Breast epithelium (tissue), 3 donors: Measurements from ENCODE around the gene COX15.

Experiments used
- POLR2A ChIP-seq: fragments of 450-650 bp; IDR thresholded peaks from one replicate; pipeline ENCODE4 v1.6.1; 2016; ENCODE audit warnings: antibody characterized with exemption, mild to moderate bottlenecking, moderate library complexity
- POLR2AphosphoS5 ChIP-seq, 3 donors: sonication (generic); formaldehyde crosslinking; IDR thresholded peaks; one replicate each; pipeline ENCODE4 v1.6.1; 2017; ENCODE audit warnings: antibody characterized with exemption in 3 of 3
- TF ChIP-seq, protein P1 (sequence below), 3 donors: fragments of 450-650 bp; IDR thresholded peaks; one replicate each; pipeline ENCODE4 v1.5.1; 2016 to 2017; ENCODE audit warnings: antibody characterized with exemption in 3 of 3, mild to moderate bottlenecking in 3 of 3, moderate library complexity in 3 of 3

DNA sequence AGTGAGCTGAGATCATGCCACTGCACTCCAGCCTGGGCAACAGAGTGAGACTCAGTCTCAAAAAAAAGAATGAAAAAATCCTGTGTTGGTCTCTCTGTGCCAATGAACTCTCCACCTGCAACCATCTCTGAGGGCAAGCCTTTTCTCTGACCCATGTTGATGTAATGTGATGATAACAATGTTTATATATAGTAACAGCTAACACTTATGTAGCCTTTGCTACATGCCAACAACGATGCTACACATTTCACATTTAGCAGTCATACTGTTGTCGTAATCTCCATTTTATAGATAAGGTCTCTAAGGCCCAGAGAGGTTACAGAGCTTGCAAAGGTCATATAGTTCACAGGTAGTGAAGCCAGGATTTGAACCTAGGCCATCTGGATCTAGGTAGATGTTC is 11.5 kb downstream of the COX15 start:
- TF ChIP-seq POLR2A (no peak), POLR2AphosphoS5 (IDR thresholded peaks at IDR 0.05) (no peak)
- TF ChIP-seq, protein P1, sequence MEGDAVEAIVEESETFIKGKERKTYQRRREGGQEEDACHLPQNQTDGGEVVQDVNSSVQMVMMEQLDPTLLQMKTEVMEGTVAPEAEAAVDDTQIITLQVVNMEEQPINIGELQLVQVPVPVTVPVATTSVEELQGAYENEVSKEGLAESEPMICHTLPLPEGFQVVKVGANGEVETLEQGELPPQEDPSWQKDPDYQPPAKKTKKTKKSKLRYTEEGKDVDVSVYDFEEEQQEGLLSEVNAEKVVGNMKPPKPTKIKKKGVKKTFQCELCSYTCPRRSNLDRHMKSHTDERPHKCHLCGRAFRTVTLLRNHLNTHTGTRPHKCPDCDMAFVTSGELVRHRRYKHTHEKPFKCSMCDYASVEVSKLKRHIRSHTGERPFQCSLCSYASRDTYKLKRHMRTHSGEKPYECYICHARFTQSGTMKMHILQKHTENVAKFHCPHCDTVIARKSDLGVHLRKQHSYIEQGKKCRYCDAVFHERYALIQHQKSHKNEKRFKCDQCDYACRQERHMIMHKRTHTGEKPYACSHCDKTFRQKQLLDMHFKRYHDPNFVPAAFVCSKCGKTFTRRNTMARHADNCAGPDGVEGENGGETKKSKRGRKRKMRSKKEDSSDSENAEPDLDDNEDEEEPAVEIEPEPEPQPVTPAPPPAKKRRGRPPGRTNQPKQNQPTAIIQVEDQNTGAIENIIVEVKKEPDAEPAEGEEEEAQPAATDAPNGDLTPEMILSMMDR (IDR thresholded peaks at IDR 0.05): no peak
